ENCODE results near the gene FAU. TPM values are rescaled to one million over a fixed set of nuclear protein-coding genes. Genes with fewer than 3 reads are reported as not detected.

FAU gene
- total RNA-seq, 1 experiment from 2014 or later = 1,073 TPM

- no peak for TF ChIP-seq ZBTB33 (IDR thresholded peaks at IDR 0.05; ENCODE audit: extremely low read depth, insufficient replicate concordance, low read length)
These were observed 26.7 kb upstream of the FAU start (continued) for GRCh38 chr11:65148657-65149056.

- H3K36me3 ChIP-seq (ENCODE audit: control insufficient read depth in 1 of 2, insufficient read depth in 2 of 2, low read length in 2 of 2) = no peaks in the 10 kb centered on the region
- no peaks in the 10 kb centered on the region for H4K20me1 ChIP-seq (ENCODE audit: insufficient read depth)
- H3K4me3 ChIP-seq (replicated peaks in 1 of 2; ENCODE audit: low read depth in 1 of 2, low read length in 2 of 2) = no peak overlapping the region
- no peaks in the 10 kb centered on the region for H3K9me2 ChIP-seq (ENCODE audit: insufficient read depth)
- H3K9me3 ChIP-seq (ENCODE audit: control insufficient read depth in 1 of 2, insufficient read depth in 1 of 2, low read depth in 1 of 2, low read length in 2 of 2) = peaks cover 0 to 7% of the 10 kb centered on the region in 2 experiments; a peak in 1 of 4 replicates
- RAD21 ChIA-PET (ENCODE audit: low non-redundant PET in 1 of 2, low total read pairs in 2 of 2, uncharacterized antibody in 2 of 2, unreplicated experiment in 2 of 2) = interaction anchor here in 1 of 2 experiments (0.6 kb wide), 1 partner anchor 26 kb away, joined by 5 read pairs; the partner anchor contains the start of gene FAU
- ATAC-seq (no peak), DNase-seq (ENCODE audit: low read depth, low spot score) (no peak)
- H3K27ac ChIP-seq (ENCODE audit: low read depth, low read length) = no peak overlapping the region
- no peak for TF ChIP-seq CBX3 (IDR thresholded peaks at IDR 0.05; ENCODE audit: low read depth)
- no peak for TF ChIP-seq TCF7L2 (IDR thresholded peaks at IDR 0.05; ENCODE audit: borderline replicate concordance, extremely low read depth, insufficient read depth, insufficient read length)
- peak; percentile 73 for TF ChIP-seq YY1 (IDR thresholded peaks at IDR 0.05; ENCODE audit: extremely low read depth, insufficient replicate concordance, low read depth, low read length)
- TF ChIP-seq EGR1 (IDR thresholded peaks at IDR 0.05; ENCODE audit: low read depth) = no peak
- H3K27me3 ChIP-seq (ENCODE audit: insufficient read depth, low read length) = no peaks in the 10 kb centered on the region
- POLR2A ChIA-PET = interaction anchor here (1.0 to 1.2 kb wide), 2 partner anchors 12 to 18 kb away, joined by 3 to 6 read pairs; no protein-coding TSS in a partner anchor
- no peak overlapping the region for H3K4me2 ChIP-seq (ENCODE audit: low read length)
- no peaks in the 10 kb centered on the region for H3K79me2 ChIP-seq (ENCODE audit: insufficient read depth, low read length)
- intact Hi-C loops (cut with micrococcal nuclease) = no loop called here
- CTCF ChIA-PET = no interaction called here
- H3K9ac ChIP-seq (ENCODE audit: low read length) = no peak overlapping the region
- H3K4me1 ChIP-seq (ENCODE audit: control insufficient read depth in 1 of 2, insufficient read depth in 2 of 2, low read length in 2 of 2) = peaks cover 15 to 23% of the 10 kb centered on the region in 2 experiments
- BruUV-seq (replicated peaks) = no TSS peak
- H2AFZ ChIP-seq (ENCODE audit: low read depth, low read length, poor library complexity, severe bottlenecking) = no peak overlapping the region
These were observed 25.6 kb upstream of the FAU start for GRCh38 chr11:65147352-65148075.

All from HCT116 (cell line).